Activated T-helper 2 cell treated with anti-CD3 and anti-CD28 coated beads, Interferon-gamma antibody, Interleukin-2, Interleukin-4, amounts not matched to agents 10 μg/mL and 5 μg/mL and 100 μg/mL, durations not matched to agents 14 hours and 24 hours and 36 hours (primary cell): ENCODE measurements around the gene DTYMK. TPM values are rescaled to one million over a fixed set of nuclear protein-coding genes. Genes with fewer than 3 reads are reported as not detected.
A peak's percentile ranks its signal among the peaks of the same experiment; 100 is the strongest.

Experiments
- DNase-seq: peaks from one replicate; pipeline ENCODE4 v3.0.0; 2021; ENCODE audit warnings: low spot score
- H3K27ac Mint-ChIP-seq: one replicate; pipeline ENCODE4 v1.8.0; 2021; ENCODE audit warnings: mixed read lengths
- H3K27me3 Mint-ChIP-seq: one replicate; pipeline ENCODE4 v1.8.0; 2021; ENCODE audit warnings: low read depth, mixed read lengths
- H3K36me3 Mint-ChIP-seq: one replicate; pipeline ENCODE4 v1.8.0; 2021; ENCODE audit warnings: low read depth, mixed read lengths
- H3K4me1 Mint-ChIP-seq: one replicate; pipeline ENCODE4 v1.8.0; 2021; ENCODE audit warnings: low read depth, mixed read lengths
- H3K4me3 Mint-ChIP-seq: one replicate; pipeline ENCODE4 v1.8.0; 2021; ENCODE audit warnings: low read depth, mild to moderate bottlenecking, moderate library complexity, mixed read lengths
- H3K9me3 Mint-ChIP-seq: one replicate; pipeline ENCODE4 v1.8.0; 2021; ENCODE audit warnings: mixed read lengths
- intact Hi-C: fragments of 100-400 bp; cut with micrococcal nuclease; formaldehyde crosslinking; loops from one replicate; pipeline ENCODE4 v1.15.1; 2023
- total RNA-seq: library from RNA; stranded (reverse); gene quantifications from 2 replicates; pipeline ENCODE4 v1.2.3, GENCODE V29; 2022

DTYMK gene
- total RNA-seq, 1 donor from 2014 or later: 98.2 TPM

GRCh38 chr2:241724975-241725870 lies 38.6 kb upstream of the DTYMK start:
- H3K4me3 Mint-ChIP-seq: no peak overlapping the region
- H3K36me3 Mint-ChIP-seq: peaks cover 41% of the 10 kb centered on the region
- DNase-seq: no peak
- no peak overlapping the region for H3K27ac Mint-ChIP-seq
- peaks cover 7% of the 10 kb centered on the region for H3K4me1 Mint-ChIP-seq
- intact Hi-C loops: no loop called here
- H3K9me3 Mint-ChIP-seq: peaks cover 7% of the 10 kb centered on the region
- no peaks in the 10 kb centered on the region for H3K27me3 Mint-ChIP-seq

GRCh38 chr2:241724259-241724974 lies 37.8 kb upstream of the DTYMK start:
- intact Hi-C loops: no loop called here
- no peak for DNase-seq
- no peaks in the 10 kb centered on the region for H3K27me3 Mint-ChIP-seq
- H3K4me1 Mint-ChIP-seq: no peaks in the 10 kb centered on the region
- H3K9me3 Mint-ChIP-seq: peaks cover 7% of the 10 kb centered on the region
- no peak overlapping the region for H3K27ac Mint-ChIP-seq
- H3K4me3 Mint-ChIP-seq: no peak overlapping the region
- peaks cover 47% of the 10 kb centered on the region for H3K36me3 Mint-ChIP-seq

- H3K36me3 Mint-ChIP-seq: peaks cover 49% of the 10 kb centered on the region
- no peak for DNase-seq
These were observed 36.4 kb upstream of the DTYMK start for GRCh38 chr2:241722896-241723454.

GRCh38 chr2:241721852-241722251 lies 35.2 kb upstream of the DTYMK start:
- H3K27ac Mint-ChIP-seq: no peak overlapping the region
- no peaks in the 10 kb centered on the region for H3K27me3 Mint-ChIP-seq
- no peaks in the 10 kb centered on the region for H3K4me1 Mint-ChIP-seq
- H3K36me3 Mint-ChIP-seq: peaks cover 54% of the 10 kb centered on the region
- intact Hi-C loops: no loop called here
- no peak overlapping the region for H3K4me3 Mint-ChIP-seq
- peaks cover 7% of the 10 kb centered on the region for H3K9me3 Mint-ChIP-seq
- DNase-seq: no peak

More at GRCh38 chr2:241722896-241723454, 36.4 kb upstream of the DTYMK start:
- Mint-ChIP-seq H3K27ac (no peak overlapping the region), H3K4me3 (no peak overlapping the region), H3K4me1 (no peaks in the 10 kb centered on the region), H3K27me3 (no peaks in the 10 kb centered on the region), H3K9me3 (peaks cover 7% of the 10 kb centered on the region)
- intact Hi-C loops: no loop called here

GRCh38 chr2:241720560-241720959 lies 33.9 kb upstream of the DTYMK start:
- H3K4me1 Mint-ChIP-seq: no peaks in the 10 kb centered on the region

GRCh38 chr2:241720099-241720498 lies 33.5 kb upstream of the DTYMK start:
- intact Hi-C loops: no loop called here
- Mint-ChIP-seq H3K4me1 (no peaks in the 10 kb centered on the region), H3K27me3 (no peaks in the 10 kb centered on the region), H3K9me3 (peaks cover 7% of the 10 kb centered on the region), H3K4me3 (no peak overlapping the region), H3K36me3 (peaks cover 61% of the 10 kb centered on the region), H3K27ac (no peak overlapping the region)
- DNase-seq: no peak

More at GRCh38 chr2:241720560-241720959, 33.9 kb upstream of the DTYMK start:
- Mint-ChIP-seq H3K27ac (no peak overlapping the region), H3K4me3 (no peak overlapping the region), H3K36me3 (peaks cover 62% of the 10 kb centered on the region), H3K9me3 (peaks cover 7% of the 10 kb centered on the region), H3K27me3 (no peaks in the 10 kb centered on the region)
- no peak for DNase-seq
- intact Hi-C loops: no loop called here

- Mint-ChIP-seq H3K4me1 (no peaks in the 10 kb centered on the region), H3K36me3 (peaks cover 67% of the 10 kb centered on the region), H3K4me3 (no peak overlapping the region), H3K27me3 (no peaks in the 10 kb centered on the region), H3K27ac (no peak overlapping the region), H3K9me3 (peaks cover 7% of the 10 kb centered on the region)
- no peak for DNase-seq
- intact Hi-C loops: no loop called here
These were observed 32.5 kb upstream of the DTYMK start for GRCh38 chr2:241719093-241719492.

- H3K27me3 Mint-ChIP-seq: no peaks in the 10 kb centered on the region
- no peak overlapping the region for H3K27ac Mint-ChIP-seq
- H3K36me3 Mint-ChIP-seq: peaks cover 79% of the 10 kb centered on the region
- no peak overlapping the region for H3K4me3 Mint-ChIP-seq
- no peaks in the 10 kb centered on the region for H3K4me1 Mint-ChIP-seq
- DNase-seq: no peak
- intact Hi-C loops: no loop called here
- H3K9me3 Mint-ChIP-seq: peaks cover 11% of the 10 kb centered on the region
These were observed 22.3 kb upstream of the DTYMK start for GRCh38 chr2:241708879-241709278.

- H3K27ac Mint-ChIP-seq: no peak overlapping the region
- H3K9me3 Mint-ChIP-seq: peaks cover 11% of the 10 kb centered on the region
- H3K4me3 Mint-ChIP-seq: no peak overlapping the region
- no peaks in the 10 kb centered on the region for H3K27me3 Mint-ChIP-seq
- H3K4me1 Mint-ChIP-seq: peaks cover 6% of the 10 kb centered on the region
- intact Hi-C loops: no loop called here
- peaks cover 71% of the 10 kb centered on the region for H3K36me3 Mint-ChIP-seq
- no peak for DNase-seq
These were observed 19.9 kb upstream of the DTYMK start for GRCh38 chr2:241706537-241706936.

GRCh38 chr2:241703032-241703604 lies 16.5 kb upstream of the DTYMK start:
- intact Hi-C loops: loop anchor here (5.0 kb wide), 1 partner anchor 346 kb away; the partner anchor contains the start of gene FARP2
- Mint-ChIP-seq H3K36me3 (peaks cover 54% of the 10 kb centered on the region), H3K4me3 (peak overlapping the region; percentile 81), H3K4me1 (peaks cover 13% of the 10 kb centered on the region), H3K27ac (peak overlapping the region; percentile 59), H3K27me3 (no peaks in the 10 kb centered on the region), H3K9me3 (peaks cover 11% of the 10 kb centered on the region)
- no peak for DNase-seq

- Mint-ChIP-seq H3K9me3 (peaks cover 11% of the 10 kb centered on the region), H3K27ac (peak overlapping the region; percentile 59), H3K36me3 (peaks cover 47% of the 10 kb centered on the region), H3K4me3 (peak overlapping the region; percentile 81), H3K27me3 (no peaks in the 10 kb centered on the region), H3K4me1 (peaks cover 13% of the 10 kb centered on the region)
- peak; percentile 81 for DNase-seq
- intact Hi-C loops: loop anchor here (1.0 to 5.0 kb wide), 4 partner anchors 16 to 345 kb away; partner anchors contain the start of genes D2HGDH, DTYMK and FARP2
These were observed 15.8 kb upstream of the DTYMK start for GRCh38 chr2:241702155-241703031.
